ENCODE results near the gene XYLB.

- TF ChIP-seq POLR2A (IDR thresholded peaks at IDR 0.05; ENCODE audit: low read length) (no peak), GATA1 (IDR thresholded peaks at IDR 0.05; ENCODE audit: low read depth, low read length) (no peak)
These were observed 27.6 kb upstream of the XYLB start for GRCh38 chr3:38318766-38319671.
